HG03025 (cell line): Measurements from ENCODE around the gene WDR47.
A peak's percentile ranks its signal among the peaks of the same experiment; 100 is the strongest.

ENCODE experiments used
- ATAC-seq: cut with Tn5 transposase; IDR thresholded peaks from one replicate; pipeline ENCODE4 v1.9.1; 2021; ENCODE audit warnings: mild to moderate bottlenecking, moderate library complexity; ENCODE audit not compliant: unreplicated experiment, low FRiP score

WDR47 gene

DNA sequence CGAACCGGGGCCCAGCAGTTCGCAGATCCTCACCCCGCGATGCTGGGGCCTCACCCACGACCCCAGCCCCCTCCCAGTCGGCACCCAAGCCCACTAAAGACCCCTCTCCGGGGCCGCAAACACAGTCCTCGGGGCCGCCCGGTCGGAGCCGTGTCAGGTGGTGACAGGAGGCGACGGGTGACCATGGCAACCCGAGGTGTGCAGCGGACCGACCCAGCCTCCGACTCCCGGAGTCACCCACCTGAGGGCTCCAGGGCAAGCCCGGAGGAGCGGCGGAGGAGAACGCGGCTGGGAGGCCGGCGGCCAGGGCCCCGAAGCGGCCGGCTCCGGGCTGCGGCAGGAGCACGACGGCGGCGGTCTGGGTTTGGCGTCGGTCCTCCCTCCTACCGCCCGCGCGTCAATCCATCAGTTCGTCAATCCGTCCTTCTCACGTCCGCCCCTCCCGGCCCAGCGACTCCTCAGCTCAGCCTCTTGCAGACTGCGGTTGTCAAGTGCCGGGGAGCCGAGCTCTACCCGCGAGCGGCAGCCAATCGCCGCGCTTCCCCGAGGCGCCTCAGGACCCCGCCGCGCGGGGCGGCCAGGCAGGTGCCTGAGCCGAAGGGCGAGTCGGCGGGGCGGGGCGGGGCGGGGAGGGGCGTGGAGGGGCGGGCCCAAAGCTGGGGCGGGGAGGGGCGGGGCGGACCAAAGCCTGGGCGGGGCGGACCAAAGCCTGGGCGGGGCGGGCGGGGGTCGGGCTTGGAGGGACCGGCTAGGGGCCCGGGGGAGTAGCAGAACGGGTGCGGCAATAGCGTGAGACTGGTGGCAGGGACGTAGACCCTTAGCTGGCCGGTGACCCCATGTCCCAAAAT lies at the start of gene WDR47:
TSS of gene WDR47 (minus strand) at position 482 of the 848 bp plus-strand sequence. CDS start 18,590 bp downstream, outside the sequence.
- ATAC-seq = peak; percentile 91

DNA sequence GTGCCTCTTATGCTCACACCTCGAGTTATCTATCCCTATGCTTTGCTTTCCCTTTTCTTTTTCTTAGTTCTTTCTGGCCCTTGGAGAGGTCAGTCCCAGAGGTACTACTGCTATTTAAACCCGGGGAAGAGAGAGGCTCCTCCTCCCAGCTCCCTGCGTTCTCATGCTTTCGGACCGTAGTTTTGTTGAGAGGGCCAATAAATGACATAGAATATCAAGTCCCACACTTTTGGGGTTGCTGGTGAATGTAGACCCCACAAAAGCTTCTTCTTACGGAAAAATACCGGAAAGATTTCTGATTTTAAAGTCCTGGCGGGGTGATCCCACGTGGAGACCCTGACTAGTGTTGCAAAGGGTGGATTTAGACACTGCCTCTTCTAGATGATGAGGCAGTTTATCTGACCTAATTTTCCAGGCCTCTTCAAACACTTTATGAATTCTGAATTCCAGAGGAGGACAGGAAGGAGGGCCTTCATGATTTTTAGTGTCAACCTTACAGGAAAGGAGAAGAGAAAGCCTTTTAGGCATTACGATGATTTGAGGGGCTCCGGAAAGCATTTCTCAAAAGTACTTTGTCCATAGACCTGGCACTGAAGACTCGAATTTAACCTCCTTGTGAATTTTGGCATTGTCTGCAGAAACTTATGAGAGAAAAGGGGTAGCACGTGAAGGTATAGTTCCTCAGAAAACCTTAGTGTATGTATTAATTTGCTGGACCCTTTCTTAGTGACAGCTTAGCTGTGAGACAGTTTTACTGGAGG lies 49.4 kb upstream of the WDR47 start:
- peak; percentile 50 for ATAC-seq

DNA sequence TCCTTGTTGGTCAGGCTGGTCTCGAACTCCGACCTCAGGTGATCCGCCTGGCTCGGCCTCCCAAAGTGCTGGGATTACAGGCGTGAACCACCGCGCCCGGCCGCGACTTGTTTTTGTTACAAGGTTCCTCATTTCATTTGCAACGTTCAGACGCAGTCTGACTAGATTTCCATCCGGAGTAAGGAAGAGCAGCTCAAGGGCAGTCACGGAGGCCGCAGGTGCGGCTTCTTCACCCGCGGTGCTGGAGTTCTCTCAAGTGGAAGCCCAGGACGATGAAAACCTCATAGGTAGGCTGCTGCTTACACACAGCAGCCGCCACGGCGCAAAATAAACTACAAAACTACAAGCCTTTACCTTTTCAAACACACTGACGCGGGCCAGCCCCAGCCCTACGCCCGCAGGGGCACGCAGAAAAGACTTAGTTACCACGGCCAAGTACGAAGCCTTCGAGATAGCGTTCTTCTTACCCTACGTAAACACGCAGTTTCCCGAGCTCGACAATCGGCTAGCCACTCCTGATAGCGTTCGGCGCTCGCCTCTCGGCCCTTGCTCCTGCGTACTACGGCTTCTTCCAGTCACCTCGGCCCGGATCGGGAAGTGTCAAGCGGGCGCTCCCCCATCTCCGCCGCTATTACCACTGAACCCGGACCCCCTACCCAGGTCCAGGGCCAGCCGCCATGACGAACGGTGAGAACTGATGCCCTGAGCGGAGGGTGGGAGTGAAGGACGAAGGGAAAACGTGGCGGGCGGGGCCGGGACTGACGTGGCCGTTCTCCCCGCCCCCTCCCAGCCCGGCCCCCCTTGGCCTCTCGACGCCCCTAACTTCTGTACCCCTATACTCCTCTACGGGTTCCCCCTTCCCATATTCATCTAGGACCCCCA lies 48.5 kb upstream of the WDR47 start, which contains the start of gene TMEM167B:
TSS of gene TMEM167B (plus strand) at position 569 of the 882 bp plus-strand sequence. CDS start at position 678, 109 bp downstream.
- peak; percentile 88 for ATAC-seq

DNA sequence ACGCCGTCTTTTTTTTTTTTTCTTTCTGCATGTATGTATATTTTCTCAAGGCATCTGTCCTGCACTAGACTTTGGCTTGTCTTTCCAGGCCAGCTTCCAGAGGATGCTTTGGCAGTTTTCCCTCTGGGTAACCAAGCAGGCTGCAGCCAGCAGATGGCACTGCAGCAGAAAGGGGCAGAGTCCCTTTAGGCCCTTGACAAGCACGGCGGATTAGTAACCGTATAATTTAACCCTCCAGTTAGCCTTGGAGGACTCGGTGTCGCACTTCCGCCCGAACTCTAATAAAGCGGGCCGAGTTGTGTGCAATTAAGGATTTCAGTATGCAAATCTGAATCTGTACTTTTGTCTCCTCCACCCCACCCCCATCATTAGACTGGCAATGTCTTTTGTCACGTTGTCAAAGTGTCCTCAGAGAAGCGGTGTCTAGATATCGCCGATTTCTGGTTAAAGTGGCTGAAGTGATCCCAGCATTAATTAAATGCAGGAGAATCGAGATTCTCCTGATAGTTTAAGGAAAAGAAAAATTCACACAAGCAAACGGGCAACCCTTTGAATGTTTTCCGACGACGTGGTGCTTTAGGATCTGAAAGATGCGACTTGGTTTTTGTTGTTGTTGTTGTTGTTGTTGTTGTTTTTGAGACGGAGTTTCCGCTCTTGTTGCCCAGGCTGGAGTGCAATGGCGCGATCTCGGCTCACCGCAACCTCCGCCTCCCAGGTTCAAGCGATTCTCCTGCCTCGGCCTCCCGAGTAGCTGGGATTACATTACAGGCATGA lies 47.5 kb upstream of the WDR47 start:
- ATAC-seq = no peak

DNA sequence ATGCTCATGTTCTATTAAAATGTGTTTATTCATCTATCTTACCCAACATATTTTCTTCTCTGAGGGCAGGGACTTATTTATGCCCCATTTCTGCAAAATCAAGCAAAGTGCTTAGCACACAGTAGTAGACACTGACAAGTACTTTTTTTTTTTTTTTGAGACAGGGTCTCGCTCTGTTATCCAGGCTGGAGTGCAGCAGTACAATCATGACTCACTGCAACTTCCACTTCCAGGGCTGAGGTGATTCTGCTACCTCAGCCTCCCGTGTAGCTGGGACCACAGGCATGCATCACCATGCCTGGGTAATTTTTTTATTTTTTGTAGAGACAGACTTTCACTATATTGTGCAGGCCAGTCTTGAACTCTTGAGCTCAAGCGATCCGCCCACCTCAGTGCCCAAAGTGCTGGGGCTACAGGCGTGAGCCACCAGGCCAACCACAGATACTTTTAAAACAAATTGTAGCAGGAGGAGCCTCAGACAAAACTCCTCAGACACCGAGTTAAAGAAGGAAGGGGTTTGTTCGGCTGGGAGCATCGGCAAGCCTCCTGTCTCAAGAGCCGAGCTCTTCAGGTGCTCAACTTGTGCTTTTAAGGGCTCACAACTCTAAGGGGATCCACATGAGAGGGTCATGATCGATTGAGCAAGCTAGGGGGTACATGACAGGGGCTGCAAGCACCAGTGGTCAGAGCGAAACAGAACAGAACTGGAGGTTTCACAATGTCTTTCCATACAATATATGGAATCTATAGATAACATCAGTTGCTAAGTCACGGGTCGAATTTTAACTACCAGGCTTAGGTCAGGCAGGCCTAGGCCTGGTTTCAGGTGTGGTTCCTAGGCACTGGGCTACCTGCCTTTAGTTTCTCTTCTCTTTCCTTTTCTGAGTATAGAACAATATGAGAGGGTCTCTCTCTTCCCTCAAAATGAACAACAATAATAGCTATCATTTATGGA lies 42.9 kb upstream of the WDR47 start:
- ATAC-seq = no peak

DNA sequence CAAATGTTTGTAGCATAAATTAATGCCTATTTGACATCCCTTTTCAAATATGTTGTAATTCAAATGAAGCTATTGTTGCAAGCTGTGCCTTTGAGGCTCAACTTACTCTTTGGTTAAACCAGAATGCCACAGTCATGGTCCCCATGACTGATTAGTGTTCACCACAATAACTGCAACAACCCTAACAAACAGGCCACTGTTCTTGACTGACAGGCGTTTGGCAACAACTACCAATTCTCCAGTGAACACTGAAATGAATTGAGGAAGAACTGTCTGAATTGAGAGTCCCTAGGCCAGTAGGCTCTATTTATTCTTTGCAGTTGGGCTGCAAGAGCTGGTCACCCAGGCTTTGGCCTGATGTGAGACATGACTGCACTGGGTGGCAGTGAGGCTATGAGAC lies 42.0 kb upstream of the WDR47 start:
- no peak for ATAC-seq

DNA sequence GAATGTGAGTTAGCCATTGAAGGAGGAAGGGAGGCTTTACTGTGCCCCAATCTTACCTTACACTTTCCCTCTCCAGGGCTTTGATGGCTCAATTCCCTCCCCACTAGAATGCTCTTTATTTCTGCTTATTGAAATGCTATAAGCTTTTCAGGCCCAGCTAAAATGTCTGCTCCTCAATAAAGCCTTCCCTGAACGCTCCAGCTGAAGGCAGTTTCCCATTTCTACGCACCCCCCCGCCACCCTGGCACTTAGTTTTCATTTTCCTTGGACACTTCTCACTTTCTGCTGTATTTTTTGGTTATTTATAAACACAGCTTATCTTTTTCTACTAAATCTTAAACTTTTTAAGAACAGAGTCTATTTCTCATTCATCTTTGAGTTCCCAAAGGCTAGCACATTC lies 41.6 kb upstream of the WDR47 start:
- no peak for ATAC-seq

DNA sequence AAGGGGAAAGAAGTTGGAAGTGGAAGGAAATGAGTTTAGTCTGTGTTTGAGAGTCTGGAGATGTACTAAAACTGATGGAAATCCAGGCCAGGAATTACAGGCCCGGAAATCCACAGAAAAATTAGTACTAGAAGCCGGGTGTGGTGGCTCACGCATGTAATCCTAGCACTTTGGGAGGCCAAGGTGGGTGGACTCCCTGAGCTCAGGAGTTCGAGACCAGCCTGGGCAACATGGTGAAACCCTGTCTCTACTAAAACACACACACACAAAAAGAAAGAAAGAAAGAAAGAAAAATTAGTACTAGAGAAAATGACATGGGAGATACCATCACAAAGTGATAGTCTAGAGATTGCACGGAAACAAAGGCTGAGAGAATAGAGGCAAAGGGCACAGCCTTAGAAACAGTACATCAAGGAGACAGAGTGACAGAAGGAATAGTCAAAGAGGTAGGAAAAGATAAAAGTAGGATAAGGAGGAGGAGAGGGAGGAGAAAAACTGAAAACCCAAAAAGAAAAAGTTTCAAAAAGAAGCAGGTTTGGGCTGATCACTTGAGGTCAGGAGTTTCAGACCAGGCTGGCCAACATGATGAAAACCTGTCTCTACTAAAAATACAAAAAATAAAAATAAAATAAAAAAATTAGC lies 38.7 kb upstream of the WDR47 start:
- ATAC-seq = no peak

DNA sequence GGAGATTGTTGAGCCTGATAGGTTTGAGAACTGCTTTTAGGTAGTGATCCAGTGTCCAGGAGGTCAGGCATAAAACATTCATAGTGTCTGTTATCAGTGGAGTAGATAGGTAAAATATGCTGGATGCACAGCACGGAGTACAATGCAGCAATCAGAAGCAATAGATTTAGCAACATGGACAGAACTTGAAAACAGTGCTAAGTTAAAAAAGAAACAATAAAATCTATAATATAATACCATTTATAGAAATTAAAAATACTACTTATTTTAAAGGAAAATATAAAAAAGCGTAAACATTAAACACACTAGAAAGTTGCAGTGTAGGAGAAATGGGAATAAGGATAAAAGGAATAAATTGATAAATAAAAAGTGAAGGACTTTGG lies 37.3 kb upstream of the WDR47 start:
- ATAC-seq = no peak

DNA sequence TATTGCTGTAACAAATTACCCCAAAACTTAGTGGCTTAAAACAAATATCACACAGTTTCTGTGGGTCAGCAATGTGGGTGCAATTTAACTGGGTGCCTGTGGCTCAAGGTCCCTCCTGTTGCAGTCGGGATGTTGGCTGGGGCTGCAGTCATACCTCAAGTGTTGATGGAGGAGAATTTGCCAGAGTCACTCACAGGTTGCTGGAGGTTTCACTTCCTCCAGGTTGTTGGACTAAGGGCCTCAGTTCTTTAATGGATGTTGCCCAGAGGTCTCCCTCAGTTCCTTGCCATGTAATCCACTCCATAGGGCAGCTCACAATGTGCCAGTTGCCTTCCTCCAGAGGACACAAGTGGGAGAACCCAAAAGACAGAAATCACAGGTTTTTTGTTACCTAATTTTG lies 36.4 kb upstream of the WDR47 start:
- ATAC-seq = no peak

DNA sequence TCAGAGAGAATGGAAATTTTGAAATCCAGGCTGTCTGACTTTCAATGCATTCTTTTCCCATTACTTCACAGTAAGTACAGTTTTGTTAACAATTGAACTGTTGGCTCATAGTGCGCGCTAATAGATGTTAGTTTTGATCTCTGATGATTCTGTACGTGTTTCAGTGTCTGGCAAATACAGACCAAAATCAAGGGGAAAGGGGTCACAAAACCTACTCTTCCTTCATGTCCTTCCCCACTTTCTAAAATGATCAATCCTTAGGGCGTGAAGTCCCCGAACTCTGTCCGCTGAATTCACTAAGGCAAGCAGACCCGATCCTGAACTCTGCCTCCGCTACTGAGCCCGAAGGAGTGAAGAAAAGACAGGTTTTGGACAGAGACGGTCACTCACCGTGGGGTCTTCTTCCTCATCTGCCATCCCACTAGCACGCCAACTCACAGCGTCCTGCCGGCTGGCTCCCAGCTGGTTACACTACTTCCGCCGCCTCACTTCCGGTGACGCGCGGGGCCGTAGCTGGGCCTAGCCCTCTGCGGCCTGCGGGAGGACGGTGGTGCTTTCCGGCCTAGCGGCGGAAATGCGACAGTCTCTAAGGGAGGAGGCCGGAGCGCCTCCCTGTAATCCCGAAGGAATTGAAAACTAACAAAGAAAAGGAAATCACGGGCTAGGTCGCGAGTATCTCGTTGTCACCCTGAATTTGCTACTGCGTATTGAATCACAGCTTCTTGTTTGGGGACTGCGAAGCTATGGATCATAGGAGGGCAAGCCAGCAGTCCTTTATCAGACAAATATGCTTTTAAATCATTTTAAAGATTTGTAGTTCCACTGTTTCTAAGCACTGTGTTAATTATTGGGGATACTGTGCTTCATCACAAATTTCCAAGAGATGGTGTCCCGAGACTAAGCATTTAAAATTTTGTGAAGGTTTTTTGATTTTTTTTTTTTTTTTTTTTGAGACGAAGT lies 33.9 kb upstream of the WDR47 start, which contains the start of gene TAF13:
TSS of gene TAF13 (minus strand) at position 473 of the 960 bp plus-strand sequence. CDS start at position 417, 56 bp downstream.
- ATAC-seq = peak; percentile 98

DNA sequence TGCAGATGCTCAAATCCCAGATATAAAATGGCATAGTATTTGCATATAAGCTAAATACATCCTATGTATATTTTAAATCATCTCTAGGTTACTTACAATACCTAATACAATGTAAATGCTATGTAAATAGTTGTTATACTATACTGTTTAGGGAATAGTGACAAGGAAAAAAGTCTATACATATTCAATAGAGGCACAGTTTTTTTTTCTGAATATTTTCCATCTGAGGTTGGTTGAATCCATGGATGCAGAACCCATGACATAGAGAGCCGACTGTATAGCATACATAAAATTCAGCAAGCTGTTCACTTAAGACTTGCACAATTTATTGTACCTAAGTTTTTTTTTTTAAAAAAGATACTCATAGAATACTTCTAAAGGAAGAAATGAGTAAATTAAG lies 27.4 kb upstream of the WDR47 start:
- ATAC-seq = no peak

DNA sequence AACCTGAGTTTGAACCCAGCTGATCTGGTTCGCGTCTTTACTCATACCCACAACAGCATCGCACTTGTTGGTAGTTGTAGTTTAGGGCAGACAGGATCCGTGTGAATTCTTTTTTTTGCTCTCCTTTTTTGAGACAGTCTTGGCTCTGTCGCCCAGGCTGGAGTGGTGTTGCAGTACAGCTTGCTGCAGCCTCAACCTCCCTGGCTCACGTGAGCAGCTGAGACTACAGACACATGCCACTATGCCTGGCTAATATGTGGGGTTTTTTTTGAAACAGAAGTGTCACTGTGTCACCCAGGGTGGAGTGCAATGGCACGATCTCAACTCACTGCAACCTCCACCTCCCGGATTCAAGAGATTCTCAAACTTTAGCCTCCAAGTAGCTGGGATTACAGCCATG lies 26.0 kb upstream of the WDR47 start:
- no peak for ATAC-seq

DNA sequence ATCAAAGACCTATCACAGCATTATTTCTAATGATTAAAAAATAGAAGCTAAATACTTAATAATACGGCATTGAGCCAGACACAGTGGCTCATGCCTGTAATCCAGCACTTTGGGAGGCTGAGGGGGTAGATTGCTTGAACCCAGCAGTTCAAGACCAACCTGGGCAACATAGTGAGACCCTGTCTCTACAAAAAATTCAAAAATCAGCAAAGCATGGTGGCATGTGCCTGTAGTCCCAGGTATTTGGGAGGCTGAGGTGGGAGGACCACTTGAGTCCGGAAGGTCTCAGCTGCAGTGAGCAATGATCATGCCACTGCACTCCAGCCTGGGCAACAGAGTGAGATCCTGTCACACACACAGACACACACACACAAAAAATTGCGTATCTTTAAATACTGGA lies 23.2 kb upstream of the WDR47 start:
- no peak for ATAC-seq

DNA sequence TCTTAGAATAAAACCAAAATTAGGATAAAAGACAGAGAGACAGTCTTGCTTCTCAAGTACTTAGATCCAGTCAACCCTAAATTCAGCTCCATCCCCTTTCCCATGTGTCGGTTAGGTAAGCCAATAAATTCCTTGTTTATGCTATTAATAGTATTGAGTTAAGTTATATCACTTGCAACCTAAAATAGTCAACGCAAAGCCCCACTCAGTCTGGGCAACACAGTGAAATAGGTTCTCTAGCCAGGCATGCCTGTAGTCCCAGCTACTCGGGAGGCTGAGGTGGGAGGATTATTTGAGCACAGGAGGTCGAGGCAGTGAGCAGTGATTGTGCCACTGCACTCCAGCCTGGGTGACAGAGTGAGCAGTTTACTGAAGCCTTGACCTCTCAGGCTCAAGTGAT lies 19.3 kb upstream of the WDR47 start:
- ATAC-seq = no peak

DNA sequence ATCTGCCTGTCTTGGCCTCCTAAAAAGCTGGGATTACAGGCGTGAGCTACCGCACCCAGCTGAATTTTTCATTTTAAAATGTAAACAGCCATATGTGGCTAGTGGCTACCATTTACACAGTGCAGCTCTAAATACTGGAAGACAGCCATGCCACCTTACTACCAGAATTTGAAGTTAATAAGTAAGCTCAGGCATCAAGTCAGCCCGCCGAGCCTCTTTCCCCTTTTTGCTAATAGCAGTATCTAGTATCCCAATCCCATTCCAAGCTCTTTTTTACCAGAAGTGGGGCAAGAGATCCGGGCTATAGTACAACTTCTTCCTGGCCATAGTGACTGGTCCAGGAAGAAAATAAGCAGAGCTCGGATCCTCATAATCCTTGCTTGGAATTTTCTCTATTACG lies 18.8 kb upstream of the WDR47 start:
- no peak for ATAC-seq

DNA sequence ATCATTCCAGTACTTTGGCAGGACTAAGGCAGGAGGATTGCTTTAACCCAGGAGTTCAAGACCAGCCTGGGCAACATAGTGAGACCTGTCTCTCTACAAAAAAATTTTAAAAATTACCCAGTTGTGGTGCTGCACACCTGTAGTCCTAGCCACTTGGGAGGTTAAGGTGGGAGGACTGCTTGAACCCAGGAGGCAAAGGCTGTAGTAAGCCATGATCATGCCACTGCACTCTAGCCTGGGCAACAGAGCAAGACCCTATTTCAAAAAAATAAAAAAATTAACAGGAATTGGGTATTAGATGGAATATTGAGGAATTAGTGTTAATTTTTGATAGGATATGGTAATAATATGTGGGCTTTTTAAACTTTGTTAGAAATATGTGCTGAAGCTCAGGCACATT lies 17.1 kb upstream of the WDR47 start:
- no peak for ATAC-seq
